Right lobe of liver (tissue), 6 donors: ENCODE data around the gene WDR3. TPM values are rescaled to one million over a fixed set of nuclear protein-coding genes. Genes with fewer than 3 reads are reported as not detected.

ENCODE experiments used
- ATAC-seq, 4 donors: fragments of 200-7000 bp; cut with Tn5 transposase; one replicate each; pipeline ENCODE4 v1.9.1; 2020; ENCODE audit warnings: mild to moderate bottlenecking in 4 of 4, moderate library complexity in 4 of 4
- DNase-seq, 3 donors: peaks; one replicate each; pipeline ENCODE4 v3.0.0-alpha.2; 2020
- H3K27ac ChIP-seq, 3 donors: fragments of 200-600 bp; one replicate each; pipeline ENCODE4 v1.8.0; 2022
- H3K27me3 ChIP-seq, 2 donors: fragments of 200-600 bp; one replicate each; pipeline ENCODE4 v1.8.0; 2022
- H3K36me3 ChIP-seq, 4 donors: fragments of 200-600 bp; sonication (generic) in 1 of 4; one replicate each; pipeline versions ENCODE4 v1.5.1 to v1.8.0; 2017 to 2022; ENCODE audit warnings: control low read depth in 1 of 4
- H3K4me1 ChIP-seq, 4 donors: fragments of 200-600 bp; sonication (generic) in 1 of 4; one replicate each; pipeline versions ENCODE4 v1.5.1 to v1.8.0; 2017 to 2022; ENCODE audit warnings: control low read depth in 1 of 4
- H3K4me3 ChIP-seq, 3 donors: fragments of 200-600 bp; one replicate each; pipeline ENCODE4 v1.8.0; 2022
- H3K9me3 ChIP-seq, 4 donors: fragments of 200-600 bp; sonication (generic) in 1 of 4; one replicate each; pipeline versions ENCODE4 v1.5.1 to v1.8.0; 2017 to 2022; ENCODE audit warnings: control low read depth in 1 of 4
- POLR2A ChIP-seq: fragments of 450-650 bp; IDR thresholded peaks from one replicate; pipeline ENCODE4 v1.6.1; 2017; ENCODE audit warnings: antibody characterized with exemption, mild to moderate bottlenecking
- WGBS: methylation state at CpG from one replicate; pipeline ENCODE4 v1.1.6; 2018; ENCODE audit warnings: low coverage, low lambda C conversion rate; ENCODE audit not compliant: insufficient coverage; ENCODE audit errors: missing lambda C conversion rate; 5-methylcytosine and 5-hydroxymethylcytosine counted together
- intact Hi-C, 2 donors: fragments of 100-400 bp; cut with DNase I; formaldehyde crosslinking; loops; one replicate each; pipeline versions ENCODE4 v1.11.2 to v1.14.1; 2022
- total RNA-seq, 6 experiments: library from RNA; depleted of rRNA in 2 of 6; stranded (reverse); fragments of >200 nt in 2 of 6; fragmentation: NEBNext Ultra II Directional in 3 of 6; extraction: Animal tissue kit (Norgen Biotek cat#: 25700) in 3 of 6; gene quantifications; one replicate each; pipeline versions ENCODE4 v1.1.0 to v1.2.4, GENCODE V29; 2016 to 2023
- TF ChIP-seq, protein P1 (sequence below), 4 donors: fragments of 200-600 bp in 3 of 4; fragments of 450-650 bp in 1 of 4; IDR thresholded peaks; one replicate each; pipeline versions ENCODE4 v1.5.1 to v1.8.0; 2016 to 2022; ENCODE audit warnings: antibody characterized with exemption in 4 of 4, mild to moderate bottlenecking in 2 of 4
- donor health status: DM: no; HTN: yes; CAD: no.
- donor health status: DM: no; HTN: no; CAD: no.
- donor health status: DM: no; HTN: no; CAD: no.
- donor health status: DM: no; HTN: yes; CAD: no.
- donor health status: DM: no; HTN: yes; CAD: no.

The WDR3 gene
- total RNA-seq, 6 experiments from 2014 or later, result 10.4 to 18.8 (median 15.1) TPM

GRCh38 chr1:117970252-117970651 lies 40.7 kb downstream of the WDR3 start:
- intact Hi-C loops, result no loop called here
- H3K27ac ChIP-seq, result no peak overlapping the region
- ATAC-seq (no peak), DNase-seq (no peak)
- H3K9me3 ChIP-seq, result no peaks in the 10 kb centered on the region
- 75% methylated on average over 9 of the region's 9 CpGs for WGBS
- no peak overlapping the region for H3K4me3 ChIP-seq
- H3K36me3 ChIP-seq, result peaks cover 0 to 7% (median 0%) of the 10 kb centered on the region in 4 donors
- TF ChIP-seq, protein P1, sequence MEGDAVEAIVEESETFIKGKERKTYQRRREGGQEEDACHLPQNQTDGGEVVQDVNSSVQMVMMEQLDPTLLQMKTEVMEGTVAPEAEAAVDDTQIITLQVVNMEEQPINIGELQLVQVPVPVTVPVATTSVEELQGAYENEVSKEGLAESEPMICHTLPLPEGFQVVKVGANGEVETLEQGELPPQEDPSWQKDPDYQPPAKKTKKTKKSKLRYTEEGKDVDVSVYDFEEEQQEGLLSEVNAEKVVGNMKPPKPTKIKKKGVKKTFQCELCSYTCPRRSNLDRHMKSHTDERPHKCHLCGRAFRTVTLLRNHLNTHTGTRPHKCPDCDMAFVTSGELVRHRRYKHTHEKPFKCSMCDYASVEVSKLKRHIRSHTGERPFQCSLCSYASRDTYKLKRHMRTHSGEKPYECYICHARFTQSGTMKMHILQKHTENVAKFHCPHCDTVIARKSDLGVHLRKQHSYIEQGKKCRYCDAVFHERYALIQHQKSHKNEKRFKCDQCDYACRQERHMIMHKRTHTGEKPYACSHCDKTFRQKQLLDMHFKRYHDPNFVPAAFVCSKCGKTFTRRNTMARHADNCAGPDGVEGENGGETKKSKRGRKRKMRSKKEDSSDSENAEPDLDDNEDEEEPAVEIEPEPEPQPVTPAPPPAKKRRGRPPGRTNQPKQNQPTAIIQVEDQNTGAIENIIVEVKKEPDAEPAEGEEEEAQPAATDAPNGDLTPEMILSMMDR (IDR thresholded peaks at IDR 0.05), result no peak
- no peak for TF ChIP-seq POLR2A
- no peaks in the 10 kb centered on the region for H3K4me1 ChIP-seq
- no peaks in the 10 kb centered on the region for H3K27me3 ChIP-seq

DNA sequence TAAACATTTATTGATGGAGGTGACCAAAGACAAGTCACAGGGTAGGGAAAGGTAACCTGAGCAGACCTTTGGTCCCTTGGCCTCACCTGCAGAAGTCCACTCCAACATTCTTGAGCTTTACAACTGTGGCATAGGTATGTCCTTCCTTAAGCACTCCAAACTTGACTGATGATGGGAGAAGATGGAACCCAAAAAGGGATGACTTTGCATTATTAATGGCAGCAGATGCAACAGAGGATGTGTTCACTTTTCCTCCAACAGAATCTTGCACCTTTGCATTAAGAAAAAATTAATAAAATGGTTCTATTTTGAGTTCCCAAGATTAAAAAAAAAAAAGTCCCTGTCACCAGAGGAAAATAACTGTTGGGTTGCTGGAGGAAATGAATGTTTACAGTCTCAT lies 42.2 kb downstream of the WDR3 start:
- ATAC-seq, result no peak
- H3K27me3 ChIP-seq, result no peaks in the 10 kb centered on the region
- H3K36me3 ChIP-seq, result no peaks in the 10 kb centered on the region
- H3K9me3 ChIP-seq, result no peaks in the 10 kb centered on the region
- no peak for TF ChIP-seq POLR2A
- intact Hi-C loops, result no loop called here
- H3K4me3 ChIP-seq, result no peak overlapping the region
- H3K27ac ChIP-seq, result no peak overlapping the region
- no peak for DNase-seq
- no peaks in the 10 kb centered on the region for H3K4me1 ChIP-seq

DNA sequence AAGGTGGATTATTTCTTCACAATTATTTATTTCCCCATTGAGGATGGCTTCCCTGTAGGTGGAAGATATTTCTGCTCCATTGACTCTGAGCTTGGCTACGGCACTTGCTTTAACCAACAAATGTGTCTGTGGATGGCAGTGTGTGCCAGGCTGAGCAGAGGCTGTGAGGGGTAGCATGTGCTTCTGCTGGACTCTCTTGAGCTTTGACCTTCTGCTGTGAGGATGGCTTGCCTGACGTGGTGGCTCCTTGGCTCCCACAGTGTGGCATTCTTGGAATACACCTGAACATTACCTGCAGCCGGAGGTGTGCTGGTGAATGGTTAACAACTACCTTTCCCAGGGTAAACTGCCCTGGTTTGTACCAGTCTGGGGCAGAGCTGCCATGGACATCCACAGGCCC lies 46.8 kb downstream of the WDR3 start:
- H3K4me1 ChIP-seq, result no peaks in the 10 kb centered on the region
- TF ChIP-seq, protein P1 (IDR thresholded peaks at IDR 0.05), result no peak
- TF ChIP-seq POLR2A, result no peak
- DNase-seq, result no peak
- ATAC-seq, result no peak
- no peak overlapping the region for H3K27ac ChIP-seq
- no peaks in the 10 kb centered on the region for H3K36me3 ChIP-seq
- no peak overlapping the region for H3K4me3 ChIP-seq
- WGBS, result 100% methylated on average over 1 of the region's 3 CpGs
- intact Hi-C loops, result no loop called here
- no peaks in the 10 kb centered on the region for H3K27me3 ChIP-seq
- H3K9me3 ChIP-seq, result no peaks in the 10 kb centered on the region

DNA sequence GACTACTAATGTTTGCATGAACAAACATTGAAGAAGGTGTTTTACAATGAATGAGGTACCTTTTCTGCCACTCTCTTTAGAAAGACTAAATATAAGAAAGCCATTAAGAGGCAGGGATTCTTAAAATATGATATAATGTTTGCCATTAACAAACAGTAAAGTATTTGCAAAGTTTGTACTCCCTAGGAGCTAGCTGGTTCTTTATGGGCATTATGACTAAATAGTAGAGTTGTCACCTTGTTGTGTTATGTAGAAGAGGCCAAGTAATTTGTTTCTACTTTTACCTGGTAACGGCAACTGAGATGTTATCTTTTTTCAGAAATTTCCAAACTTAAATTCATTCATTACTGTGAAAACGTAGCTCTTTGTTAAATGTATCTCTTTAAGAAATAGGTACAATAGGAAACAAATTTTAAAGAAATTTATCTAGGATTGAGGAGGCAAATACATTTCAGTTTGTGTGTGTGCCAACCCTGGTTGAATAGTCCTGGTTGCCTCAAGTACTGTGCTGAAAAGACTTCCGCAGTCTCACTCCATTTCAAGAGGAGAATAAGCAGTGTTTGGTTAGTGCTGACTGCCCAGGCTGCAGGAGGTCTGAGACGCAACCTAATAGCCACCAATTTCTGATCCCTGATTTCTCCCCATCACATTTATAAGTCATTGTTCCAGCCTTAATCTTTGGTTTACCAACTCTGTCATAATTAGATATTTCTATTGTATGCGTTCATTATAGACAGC lies 52.1 kb downstream of the WDR3 start:
- H3K27ac ChIP-seq, result no peak overlapping the region
- WGBS, result 60% methylated on average over 5 of the region's 5 CpGs
- no peaks in the 10 kb centered on the region for H3K36me3 ChIP-seq
- no peak overlapping the region for H3K4me3 ChIP-seq
- no peaks in the 10 kb centered on the region for H3K27me3 ChIP-seq
- intact Hi-C loops, result no loop called here
- no peak for TF ChIP-seq POLR2A
- TF ChIP-seq, protein P1 (IDR thresholded peaks at IDR 0.05), result no peak
- DNase-seq (no peak), ATAC-seq (no peak)
- H3K9me3 ChIP-seq, result no peaks in the 10 kb centered on the region
- H3K4me1 ChIP-seq, result no peaks in the 10 kb centered on the region

DNA sequence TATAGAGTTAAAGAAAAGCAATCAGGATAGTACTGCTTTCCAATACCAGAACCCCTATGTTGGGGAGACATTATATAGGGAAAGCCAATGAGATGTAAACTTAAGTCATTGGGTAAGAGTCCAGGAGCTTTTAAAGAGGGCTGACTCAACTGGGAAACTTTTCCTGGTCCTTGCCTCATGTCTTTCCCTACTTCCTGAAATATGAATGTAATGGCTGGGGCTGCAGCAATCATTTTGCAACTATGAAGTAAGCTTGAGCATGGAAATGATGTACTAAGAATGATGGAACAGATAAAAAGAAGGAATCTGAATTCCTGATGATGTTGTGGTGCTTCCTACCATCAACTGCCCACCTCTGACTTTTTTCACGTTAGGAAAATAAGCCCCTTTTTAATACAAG lies 55.7 kb downstream of the WDR3 start:
- H3K4me3 ChIP-seq, result no peak overlapping the region
- DNase-seq (no peak), ATAC-seq (no peak)
- no peaks in the 10 kb centered on the region for H3K9me3 ChIP-seq
- WGBS, result 62% methylated on average over 1 of the region's 1 CpG
- no peak overlapping the region for H3K27ac ChIP-seq
- H3K27me3 ChIP-seq, result no peaks in the 10 kb centered on the region
- no peaks in the 10 kb centered on the region for H3K36me3 ChIP-seq
- TF ChIP-seq, protein P1 (IDR thresholded peaks at IDR 0.05), result no peak
- TF ChIP-seq POLR2A, result no peak
- intact Hi-C loops, result no loop called here
- no peaks in the 10 kb centered on the region for H3K4me1 ChIP-seq
